ENCODE results near the gene ABCC1.

Gene ABCC1

DNA sequence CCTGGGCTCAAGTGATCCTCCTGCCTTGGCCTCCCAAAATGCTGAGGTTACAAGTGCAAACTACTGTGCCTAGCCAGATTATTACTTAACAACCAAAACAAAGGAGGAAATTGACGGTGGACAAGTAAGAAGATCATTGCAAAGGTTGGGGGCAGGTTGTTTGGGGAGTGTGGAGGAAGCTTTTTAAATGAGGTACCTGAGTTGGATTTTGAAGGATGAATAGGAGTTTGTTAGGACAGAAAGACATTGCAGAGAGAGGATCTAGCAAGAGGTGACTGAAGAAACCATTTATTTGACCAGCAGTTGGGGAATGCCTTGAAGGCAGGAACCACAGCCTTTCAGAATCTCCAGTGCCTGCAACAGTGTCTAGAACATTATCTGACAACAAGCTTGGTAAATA is 51.3 kb downstream of the ABCC1 start:
- no peak for DNase-seq

DNA sequence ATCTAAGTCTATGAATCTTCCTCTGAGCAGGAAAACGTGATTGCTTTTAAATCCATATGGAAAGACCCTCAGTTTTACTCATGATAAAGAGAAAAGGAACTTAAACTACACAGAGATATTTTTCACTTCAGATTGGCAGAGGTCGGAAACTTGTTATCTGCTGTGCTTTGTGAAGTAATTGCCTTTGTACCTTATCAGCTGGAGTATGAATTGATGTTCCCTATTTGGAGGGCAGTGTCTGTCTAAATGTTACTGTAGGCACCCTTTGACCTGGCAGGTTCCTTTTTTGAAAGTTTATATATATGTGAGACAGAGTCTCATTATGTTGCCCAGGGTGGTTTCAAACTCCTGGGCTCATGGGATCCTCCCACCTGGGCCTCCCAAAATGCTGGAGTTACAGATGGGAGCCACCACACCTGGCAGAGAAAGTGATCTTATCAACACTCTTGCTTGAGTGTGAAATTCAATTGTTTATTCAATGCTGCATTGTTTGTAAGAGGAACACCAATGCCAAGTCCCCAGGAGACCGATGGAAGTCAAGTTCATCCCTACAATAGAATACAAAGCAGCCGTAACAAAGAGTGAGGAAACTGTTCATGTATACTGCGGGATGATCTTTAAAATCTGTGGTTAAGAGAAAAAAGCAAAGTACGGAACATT is 52.3 kb downstream of the ABCC1 start:
- DNase-seq = no peak

DNA sequence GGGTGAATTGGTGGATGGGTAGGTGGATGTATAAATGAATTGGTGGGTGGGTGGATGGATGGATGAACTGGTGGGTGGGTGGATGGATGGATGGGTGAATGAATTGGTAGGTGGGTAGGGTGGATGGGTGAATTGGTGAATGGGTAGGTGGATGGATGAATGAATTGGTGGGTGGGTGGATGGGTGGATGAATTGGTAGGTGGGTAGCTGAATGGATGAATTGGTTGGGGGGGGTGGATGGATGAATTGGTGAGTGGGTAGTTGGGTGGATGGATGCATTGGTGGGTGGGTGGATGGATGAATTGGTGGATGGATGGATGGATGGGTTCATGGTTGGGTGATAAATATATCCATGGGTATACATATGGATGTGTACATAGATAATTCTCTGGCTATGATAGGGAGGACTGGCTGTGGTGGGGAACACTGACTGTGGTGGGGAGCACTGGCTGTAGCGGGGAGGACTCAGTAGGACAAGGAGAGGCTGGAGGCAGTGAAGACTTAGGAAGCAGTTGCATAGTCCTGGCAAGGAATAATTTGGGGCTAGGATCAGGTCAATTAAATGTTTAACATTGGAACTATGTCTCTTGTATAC is 54.4 kb downstream of the ABCC1 start:
- DNase-seq = no peak

DNA sequence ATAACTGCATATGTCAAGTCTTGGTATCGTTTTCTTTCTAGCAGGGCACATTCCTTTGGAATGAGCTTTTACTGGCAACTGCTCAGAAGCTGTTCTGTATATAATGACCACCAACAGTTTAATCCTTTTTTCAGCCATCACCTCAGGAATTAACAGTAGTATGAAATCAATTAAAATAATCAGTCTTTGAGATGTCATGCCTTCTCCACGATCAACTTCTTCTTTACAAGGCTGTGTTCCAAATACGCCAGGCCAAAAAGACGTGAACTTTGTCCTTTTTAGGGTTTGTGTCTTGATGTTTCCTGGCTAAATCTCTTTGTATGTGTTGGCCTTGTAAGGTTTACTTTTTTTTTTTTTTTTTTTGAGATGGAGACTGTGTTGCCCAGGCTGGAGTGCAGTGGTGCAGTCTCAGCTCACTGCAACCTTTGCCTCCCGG is 54.9 kb downstream of the ABCC1 start:
- no peak for DNase-seq

DNA sequence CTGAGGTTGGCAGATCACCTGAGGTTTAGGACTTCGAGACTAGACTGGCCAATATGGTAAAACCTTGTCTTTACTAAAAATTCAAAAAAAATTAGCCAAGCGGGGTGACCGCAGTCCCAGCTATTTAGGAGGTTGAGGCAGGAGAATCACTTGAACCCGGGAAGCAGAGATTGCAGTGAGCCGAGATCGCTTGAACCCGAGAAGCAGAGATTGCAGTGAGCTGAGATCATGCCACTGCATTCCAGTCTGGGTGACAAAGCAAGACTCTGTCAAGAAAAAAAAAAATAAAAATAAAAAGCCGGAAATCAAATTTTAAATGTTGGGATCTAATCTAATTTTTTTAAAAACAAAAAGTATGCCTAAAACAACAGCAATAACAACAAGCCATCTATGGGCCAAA is 56.3 kb downstream of the ABCC1 start:
- DNase-seq = no peak

DNA sequence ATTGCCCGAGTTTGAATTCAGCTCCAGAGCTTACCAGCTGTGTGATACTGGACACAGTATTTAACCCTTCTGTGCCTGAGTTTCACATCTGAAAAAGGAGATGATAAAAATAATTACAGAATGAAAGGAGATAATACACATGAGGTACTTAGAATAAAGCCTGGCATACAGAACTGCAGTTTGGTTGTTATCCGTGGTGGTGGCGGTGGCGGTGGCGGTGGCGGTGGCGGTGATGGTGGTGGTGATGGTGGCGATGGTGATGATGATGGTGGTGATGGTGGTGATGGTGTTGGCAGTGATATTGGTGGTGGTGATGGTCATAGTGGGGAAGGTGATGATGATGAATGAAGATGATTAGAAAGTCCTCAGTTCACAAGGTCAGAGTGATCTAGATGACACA is 57.2 kb downstream of the ABCC1 start:
- DNase-seq = no peak

DNA sequence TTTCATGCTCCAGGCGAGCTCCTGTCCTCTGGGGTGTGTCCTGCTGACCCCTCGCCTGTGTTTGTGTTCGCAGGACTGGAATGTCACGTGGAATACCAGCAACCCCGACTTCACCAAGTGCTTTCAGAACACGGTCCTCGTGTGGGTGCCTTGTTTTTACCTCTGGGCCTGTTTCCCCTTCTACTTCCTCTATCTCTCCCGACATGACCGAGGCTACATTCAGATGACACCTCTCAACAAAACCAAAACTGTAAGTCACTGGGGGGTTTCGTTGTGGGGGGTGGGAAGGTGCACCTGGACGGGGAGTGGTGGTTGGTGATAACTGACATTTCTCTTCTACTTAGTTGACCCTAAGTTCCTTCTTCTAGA is 58.3 kb downstream of the ABCC1 start:
- DNase-seq = no peak

DNA sequence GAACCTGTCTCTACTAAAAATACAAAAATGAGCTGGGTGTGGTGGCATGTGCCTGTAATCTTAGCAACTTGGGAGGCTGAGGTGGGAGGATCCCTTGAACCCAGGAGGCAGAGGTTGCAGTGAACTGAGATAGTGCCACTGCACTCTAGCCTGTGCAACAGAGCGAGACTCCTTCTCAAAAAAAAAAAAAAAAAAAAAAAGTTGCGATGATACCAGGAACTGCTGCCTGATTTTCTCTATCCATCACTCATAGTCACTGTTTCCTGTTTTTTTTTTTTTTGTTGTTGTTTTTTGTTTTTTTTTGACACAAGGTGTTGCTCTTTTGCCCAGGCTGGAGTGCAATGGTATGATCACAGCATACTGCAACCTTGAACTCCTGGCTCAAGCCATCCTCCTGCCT is 59.2 kb downstream of the ABCC1 start:
- DNase-seq = no peak

DNA sequence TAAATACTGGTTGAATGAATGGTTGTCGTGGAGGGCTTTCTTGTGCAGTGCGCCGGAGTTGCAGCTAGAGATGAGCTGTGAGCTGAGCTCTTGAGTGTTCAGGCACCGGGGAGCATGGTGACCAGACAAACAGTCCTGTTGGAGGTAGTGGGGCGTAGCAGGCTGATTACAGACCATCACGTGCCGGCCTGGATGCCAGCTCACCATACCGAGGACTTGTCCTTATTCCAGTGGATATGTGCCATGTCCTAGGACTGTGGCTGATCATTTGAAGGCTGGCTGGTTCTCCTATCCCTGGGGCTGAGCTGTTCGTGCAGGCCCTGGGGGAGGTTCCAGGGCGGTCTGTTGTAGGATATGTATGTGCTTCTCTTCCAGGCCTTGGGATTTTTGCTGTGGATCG is 60.0 kb downstream of the ABCC1 start:
- no peak for DNase-seq

DNA sequence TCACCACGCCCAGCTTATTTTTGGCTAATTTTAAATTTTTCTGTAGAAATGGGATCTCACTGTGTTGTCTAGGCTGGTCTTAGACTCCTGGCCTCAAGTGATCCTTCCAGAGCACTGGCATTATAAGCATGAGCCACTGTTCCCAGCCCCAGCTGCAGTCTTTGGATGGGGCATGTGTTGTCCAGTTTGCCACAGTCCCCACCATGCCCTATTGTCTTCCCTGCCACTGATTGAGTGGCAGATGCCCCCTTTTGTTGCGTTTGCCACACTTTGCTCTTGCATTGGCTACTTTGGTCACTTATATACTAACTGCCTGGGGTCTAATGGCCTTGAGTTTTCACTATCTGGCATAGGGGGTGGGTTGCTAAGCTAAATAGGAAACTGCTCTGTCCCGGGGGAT is 60.8 kb downstream of the ABCC1 start:
- no peak for DNase-seq

DNA sequence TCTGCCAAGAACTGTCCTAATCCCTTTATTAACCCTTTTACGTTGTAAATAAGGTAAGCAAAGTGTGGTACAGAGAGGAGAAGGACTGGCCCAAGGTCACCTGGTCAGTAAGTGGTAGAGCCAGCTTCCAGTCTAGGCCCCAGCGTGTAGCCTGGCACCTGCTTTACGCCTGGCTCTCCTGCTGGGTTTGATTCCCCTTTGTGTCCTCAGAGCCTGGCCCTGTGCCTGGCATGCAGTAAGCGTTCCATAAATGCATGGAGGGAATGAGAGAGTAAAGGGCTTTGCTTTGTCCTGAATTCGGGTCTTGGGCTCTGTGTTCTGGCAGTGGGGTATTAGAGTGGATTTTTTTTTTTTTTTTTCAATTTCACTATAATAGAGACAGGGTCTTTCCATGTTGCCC is 62.7 kb downstream of the ABCC1 start:
- no peak for DNase-seq

DNA sequence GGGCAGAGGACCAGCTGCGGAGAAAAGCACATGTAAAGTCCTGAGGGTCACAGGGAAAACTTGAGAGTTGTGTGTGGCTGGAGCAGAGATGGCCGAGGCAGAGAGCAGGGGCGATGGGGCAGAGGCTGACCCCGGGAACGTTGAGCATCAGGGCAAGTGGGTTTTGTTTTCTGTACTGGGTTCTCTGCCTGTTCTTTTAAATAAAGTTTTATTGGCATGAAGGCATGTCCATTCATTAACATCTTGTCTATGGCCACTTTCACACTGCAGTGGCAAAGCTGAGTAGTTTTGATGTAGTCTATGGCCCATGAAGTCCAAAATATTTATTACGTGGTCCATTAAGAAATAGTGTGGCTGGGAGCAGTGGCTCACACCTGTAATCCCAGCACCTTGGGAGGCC is 64.4 kb downstream of the ABCC1 start:
- DNase-seq = no peak

DNA sequence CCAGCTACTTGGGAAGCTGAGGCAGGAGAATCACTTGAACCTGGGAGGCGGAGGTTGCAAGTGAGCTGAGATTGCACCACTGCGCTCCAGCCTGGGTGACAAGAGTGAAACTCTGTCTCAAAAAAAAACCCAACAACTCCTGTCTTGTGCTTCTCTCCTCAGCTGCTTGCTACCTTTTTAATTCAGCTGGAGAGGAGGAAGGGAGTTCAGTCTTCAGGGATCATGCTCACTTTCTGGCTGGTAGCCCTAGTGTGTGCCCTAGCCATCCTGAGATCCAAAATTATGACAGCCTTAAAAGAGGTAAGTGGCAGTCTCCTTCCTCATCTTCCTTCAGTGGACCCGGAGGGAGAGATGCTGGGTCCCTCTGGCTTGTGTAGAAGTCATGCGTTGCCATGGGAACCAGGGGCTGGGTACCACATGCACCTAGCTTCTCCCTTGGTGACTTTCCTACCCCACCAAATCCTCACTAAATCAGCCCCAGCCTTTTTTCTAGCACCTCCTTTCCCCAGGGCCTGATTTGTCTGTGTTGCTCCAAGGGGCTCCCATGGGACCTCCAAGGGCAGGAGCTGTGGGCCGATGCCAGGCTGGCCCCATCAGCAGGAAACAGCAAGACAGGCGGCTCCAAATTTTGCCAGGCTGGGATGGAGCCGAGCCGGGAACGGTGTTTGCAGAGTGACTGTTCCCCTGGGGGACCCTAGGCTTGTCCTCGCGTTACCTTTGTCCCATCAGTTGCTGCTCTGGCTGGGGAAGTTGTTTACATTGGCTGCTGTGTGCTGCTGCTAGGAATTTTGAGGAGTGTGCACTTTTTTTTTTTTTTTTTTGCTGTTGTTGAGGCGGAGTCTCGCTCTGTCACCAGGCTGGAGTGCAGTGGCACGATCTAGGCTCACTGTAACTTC is 65.2 kb downstream of the ABCC1 start:
- DNase-seq = no peak

DNA sequence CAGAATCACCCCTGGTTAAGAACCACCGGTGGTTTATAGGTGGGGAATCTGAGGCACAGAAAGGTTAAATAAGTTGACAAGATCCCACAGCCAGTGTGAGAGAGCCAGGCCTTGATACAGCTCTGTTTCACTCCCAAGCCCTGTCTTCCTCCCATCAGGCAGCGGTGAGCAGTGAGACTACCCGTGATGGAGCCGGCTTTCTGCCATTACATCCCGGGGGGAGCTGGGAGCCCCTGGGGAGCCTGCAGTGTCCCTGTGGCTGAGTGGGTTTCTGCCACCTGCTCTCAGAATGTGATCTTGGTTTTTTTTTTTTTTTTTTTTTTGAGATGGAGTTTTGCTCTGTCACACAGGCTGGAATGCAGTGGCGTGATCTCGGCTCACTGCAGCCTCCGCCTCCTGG is 66.4 kb downstream of the ABCC1 start:
- no peak for DNase-seq

DNA sequence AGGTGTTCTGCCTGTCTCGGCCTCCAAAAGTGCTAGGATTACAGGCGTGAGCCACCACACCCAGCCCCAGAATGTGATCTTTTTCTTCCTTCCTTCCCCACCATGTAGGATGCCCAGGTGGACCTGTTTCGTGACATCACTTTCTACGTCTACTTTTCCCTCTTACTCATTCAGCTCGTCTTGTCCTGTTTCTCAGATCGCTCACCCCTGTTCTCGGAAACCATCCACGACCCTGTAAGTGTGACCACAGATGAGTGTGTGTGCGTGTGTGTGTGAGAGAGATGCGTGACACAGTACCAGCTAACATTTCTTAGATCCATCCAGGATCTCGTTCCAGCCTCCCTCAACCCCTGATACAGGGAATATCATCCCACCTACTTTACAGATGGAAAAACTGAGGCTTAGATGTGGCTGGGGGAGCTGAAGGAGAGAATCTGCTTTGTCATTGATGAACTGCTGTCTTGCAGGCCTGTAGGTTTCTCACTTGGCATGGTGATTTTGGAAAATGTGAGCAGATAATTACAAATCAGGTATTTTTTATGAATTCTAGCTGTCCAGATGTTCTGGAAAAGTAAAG is 67.1 kb downstream of the ABCC1 start:
- no peak for DNase-seq

DNA sequence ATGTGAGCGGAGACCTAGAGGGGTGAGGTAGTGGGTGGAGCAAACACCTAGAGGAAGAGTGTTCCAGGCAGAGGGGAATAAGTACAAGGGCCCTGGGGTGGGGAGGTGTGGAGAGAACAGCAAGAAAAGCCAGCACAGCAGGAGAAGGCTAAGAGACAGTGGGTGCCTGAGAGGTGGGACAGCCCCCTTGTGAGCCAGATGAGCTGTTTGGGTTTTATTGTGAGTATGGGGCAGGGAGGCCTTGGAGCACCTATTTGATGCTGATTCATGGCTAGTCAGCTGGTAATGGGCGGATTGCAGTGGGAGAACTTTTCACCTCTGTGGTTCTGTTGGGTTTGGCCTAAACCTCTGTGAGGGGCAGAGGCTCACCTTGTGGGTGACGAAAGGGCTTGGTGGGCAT is 68.4 kb downstream of the ABCC1 start:
- DNase-seq = no peak

DNA sequence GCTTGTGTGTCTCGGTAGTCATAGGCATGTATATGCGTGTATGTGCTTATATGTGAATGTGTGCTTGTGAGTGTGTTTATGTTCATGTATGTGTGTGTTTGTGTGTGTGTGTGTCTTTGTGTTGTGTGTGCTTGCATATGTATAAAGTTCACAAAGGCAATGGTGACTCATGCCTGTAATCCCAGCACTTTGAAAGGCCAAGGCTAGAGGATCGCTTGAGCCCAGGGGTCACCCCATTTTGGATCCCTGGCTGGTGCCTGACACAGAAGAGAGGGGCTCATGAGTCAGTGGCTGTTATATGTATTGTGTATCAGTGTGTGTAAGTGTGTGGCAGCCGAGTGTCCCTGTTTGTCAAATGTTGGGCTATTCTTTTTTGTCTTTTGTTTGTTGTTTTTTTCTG is 69.3 kb downstream of the ABCC1 start:
- no peak for DNase-seq

DNA sequence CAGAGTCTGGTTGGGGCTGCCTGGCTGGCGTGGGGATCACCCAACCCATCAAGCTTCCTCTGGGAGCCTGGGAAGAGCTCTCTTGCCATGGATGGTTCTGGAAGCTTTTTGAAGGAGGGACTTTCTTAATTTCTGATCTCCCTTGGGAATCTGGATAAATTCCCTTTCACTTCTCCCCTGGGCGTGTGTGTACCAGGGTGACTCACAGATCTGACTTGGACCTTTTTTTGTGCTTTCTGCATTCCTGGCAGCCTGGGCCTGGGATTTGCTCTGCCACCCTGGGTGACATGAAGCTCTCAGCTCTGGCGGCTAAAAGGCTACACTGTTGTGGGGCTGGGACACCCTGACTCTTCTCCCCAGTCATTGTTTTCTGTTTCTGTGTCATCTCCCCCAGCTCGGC is 70.1 kb downstream of the ABCC1 start:
- DNase-seq = no peak

DNA sequence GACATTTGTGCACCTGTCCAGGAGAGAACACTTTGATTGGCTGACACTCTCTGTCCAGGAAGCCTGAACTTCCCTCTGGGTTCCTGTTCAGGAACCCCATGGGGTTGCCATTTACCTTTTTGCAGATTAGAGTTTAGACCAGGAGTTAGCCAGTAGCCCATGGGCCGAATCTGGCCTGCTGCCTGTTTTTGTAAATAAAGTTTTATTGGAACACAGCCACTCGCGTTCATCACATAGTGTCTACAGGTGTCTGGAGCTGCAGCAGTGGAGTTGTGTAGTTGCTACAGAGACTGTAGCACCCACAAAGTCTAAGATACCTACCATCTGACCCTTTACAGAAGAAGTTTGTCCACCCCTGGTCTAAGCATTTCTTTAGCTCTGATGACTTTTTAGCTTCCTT is 70.9 kb downstream of the ABCC1 start:
- no peak for DNase-seq

DNA sequence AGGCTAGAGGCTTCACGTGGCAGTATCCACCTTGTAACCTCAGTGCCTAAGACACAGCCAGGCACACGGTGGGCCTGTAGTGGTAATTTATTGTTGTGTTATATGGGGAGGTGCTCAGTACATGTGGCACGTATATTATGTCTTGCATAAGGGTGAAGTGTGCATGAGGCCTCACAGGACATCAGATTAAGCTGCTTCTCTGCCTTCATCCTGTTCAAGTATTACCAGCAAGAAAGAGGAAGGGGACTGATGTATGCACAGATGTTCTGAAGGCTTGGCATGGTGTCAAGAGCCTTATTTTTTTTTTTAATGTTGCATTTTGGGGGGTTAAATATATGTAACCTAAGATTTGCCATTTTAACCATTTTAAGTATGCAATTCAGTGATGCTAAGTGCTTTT is 71.6 kb downstream of the ABCC1 start:
- DNase-seq = no peak

DNA sequence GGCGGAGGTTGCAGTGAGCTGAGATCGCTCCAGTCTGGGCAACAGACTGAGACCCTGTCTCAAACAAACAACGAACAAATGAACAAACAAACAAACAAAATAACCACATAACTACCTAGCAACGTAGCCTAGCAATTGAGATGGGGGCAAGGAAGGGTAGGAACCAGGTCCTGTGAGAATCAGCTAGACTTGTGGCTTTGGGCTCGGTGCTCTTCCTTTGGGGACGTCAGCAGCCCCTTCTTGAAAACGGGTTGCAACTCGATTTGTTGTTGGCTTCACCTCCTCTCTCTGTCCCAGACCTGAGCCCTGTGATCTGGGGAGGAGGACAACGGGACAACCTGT is 72.2 kb downstream of the ABCC1 start:
- DNase-seq = no peak

DNA sequence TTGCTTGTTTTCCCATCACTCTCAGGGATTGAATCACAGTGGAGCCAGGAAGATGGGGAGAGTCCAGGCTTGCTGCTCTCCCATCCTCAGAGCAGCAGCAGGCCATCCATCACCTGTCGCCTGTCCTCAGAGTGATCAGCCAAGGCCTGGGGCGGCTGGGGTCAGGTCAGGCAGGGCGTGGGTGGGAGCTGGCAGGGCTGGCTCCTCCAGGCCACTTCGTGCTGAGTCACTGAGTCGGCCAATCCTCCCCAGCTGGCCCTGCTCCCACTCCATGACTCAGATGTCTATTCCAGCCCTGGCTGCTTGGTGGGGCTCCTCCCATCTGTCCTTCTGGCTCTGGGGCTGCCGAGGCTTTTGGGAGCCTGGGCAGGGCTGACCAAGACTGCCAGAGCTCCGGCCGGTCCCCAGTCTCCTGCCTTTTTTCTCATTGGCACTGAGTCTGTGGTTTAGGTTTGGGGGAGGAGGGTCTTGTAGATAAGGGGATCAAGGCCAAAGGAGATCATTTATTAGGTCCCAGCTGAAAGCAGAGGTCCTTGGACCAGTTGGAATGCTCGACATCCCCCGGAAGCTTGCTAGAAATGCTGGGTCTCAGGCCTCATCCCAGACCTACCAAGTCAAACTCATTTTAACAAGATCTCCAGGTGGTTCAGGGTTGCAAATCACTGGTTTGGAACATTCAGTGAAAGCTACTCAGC is 72.7 kb downstream of the ABCC1 start:
- no peak for DNase-seq

DNA sequence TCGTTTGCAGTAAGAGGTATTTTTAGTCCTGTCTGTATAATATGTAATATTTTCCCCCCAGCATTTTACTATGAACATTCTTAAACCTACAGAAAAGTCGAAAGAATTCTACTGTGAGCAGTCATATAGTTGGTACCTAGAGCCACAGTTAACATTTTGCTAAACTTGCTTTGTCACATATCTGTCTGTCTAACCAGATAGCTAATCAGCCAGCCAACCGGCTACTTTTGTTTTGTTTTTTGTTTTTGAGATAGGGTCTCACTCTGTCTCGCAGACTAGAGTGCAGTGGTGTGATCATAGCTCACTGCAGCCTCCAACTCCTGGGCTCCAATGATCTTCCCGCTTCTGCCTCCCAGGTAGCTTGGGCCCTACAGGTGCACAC is 73.3 kb downstream of the ABCC1 start:
- DNase-seq = no peak

Measured in activated CD8-positive, alpha-beta memory T cell treated with anti-CD3 and anti-CD28 coated beads for 24 hours (primary cell).